Measurements from ENCODE around the gene AKR1D1.

DNA sequence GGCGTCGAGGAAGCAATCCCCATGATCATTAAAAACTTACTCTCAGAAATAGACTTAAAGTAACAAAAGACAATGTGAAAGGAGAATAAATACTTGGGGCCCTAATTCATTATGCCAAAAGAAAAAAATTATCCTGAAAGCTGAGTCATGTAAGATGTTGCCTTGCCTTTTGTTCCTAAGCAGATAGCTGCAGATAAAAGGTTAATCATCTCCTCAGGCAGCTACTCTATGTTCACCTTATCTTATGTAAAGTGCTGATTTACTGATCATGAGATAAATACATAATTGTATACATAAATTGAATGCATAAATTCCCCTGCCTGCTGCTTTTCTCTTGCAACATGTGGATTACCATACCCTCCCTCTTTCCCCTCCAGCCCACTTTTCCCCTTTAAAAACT is 46.3 kb upstream of the AKR1D1 start:
- no peak for TF ChIP-seq EZH2 (IDR thresholded peaks at IDR 0.05; ENCODE audit: borderline replicate concordance, insufficient read depth, low read depth, low read length, poor library complexity, severe bottlenecking)
- TF ChIP-seq, protein P1, sequence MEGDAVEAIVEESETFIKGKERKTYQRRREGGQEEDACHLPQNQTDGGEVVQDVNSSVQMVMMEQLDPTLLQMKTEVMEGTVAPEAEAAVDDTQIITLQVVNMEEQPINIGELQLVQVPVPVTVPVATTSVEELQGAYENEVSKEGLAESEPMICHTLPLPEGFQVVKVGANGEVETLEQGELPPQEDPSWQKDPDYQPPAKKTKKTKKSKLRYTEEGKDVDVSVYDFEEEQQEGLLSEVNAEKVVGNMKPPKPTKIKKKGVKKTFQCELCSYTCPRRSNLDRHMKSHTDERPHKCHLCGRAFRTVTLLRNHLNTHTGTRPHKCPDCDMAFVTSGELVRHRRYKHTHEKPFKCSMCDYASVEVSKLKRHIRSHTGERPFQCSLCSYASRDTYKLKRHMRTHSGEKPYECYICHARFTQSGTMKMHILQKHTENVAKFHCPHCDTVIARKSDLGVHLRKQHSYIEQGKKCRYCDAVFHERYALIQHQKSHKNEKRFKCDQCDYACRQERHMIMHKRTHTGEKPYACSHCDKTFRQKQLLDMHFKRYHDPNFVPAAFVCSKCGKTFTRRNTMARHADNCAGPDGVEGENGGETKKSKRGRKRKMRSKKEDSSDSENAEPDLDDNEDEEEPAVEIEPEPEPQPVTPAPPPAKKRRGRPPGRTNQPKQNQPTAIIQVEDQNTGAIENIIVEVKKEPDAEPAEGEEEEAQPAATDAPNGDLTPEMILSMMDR (IDR thresholded peaks at IDR 0.05): no peak

Measured in B cell (primary cell).